GM08714 (cell line): ENCODE measurements around the gene RALGDS.

Source experiments
- H3K4me3 ChIP-seq: fragments of 200-500 bp; sonication (Bioruptor generic); 2 replicates; pipeline ENCODE4 v1.5.1; 2014; ENCODE audit warnings: mild to moderate bottlenecking, low read length, inconsistent platforms
- ZNF274 ChIP-seq: IDR thresholded peaks from 2 replicates; pipeline ENCODE4 v1.6.1; 2012; ENCODE audit warnings: mild to moderate bottlenecking, low read depth, low read length

The RALGDS gene

GRCh38 chr9:133054194-133054890 lies 66.7 kb downstream of the RALGDS start:
- TF ChIP-seq ZNF274, result no peak

GRCh38 chr9:133051966-133052539 lies 69.0 kb downstream of the RALGDS start:
- TF ChIP-seq ZNF274, result no peak
- H3K4me3 ChIP-seq, result no peak overlapping the region

More at GRCh38 chr9:133054194-133054890, 66.7 kb downstream of the RALGDS start:
- H3K4me3 ChIP-seq, result no peak overlapping the region

- TF ChIP-seq ZNF274, result no peak
- H3K4me3 ChIP-seq, result no peak overlapping the region
Measured at GRCh38 chr9:133051281-133051900, 69.6 kb downstream of the RALGDS start.

GRCh38 chr9:133050781-133051180 lies 70.3 kb downstream of the RALGDS start:
- TF ChIP-seq ZNF274, result no peak
- no peak overlapping the region for H3K4me3 ChIP-seq

GRCh38 chr9:133050142-133050541 lies 70.9 kb downstream of the RALGDS start:
- no peak for TF ChIP-seq ZNF274
- H3K4me3 ChIP-seq, result no peak overlapping the region

GRCh38 chr9:133049043-133049442 lies 72.0 kb downstream of the RALGDS start:
- no peak overlapping the region for H3K4me3 ChIP-seq
- no peak for TF ChIP-seq ZNF274

- no peak overlapping the region for H3K4me3 ChIP-seq
- TF ChIP-seq ZNF274, result no peak
Measured at GRCh38 chr9:133048595-133048994, 72.4 kb downstream of the RALGDS start.
